ENCODE measurements around the gene CD27.

Gene CD27

GRCh38 chr12:6434205-6435140 is 10.3 kb upstream of the CD27 start:
- in situ Hi-C loops (cut with HindIII; ENCODE audit: low sequenced_read_pairs), result no loop called here

GRCh38 chr12:6435961-6436715 is 8.6 kb upstream of the CD27 start:
- in situ Hi-C loops (cut with HindIII; ENCODE audit: low sequenced_read_pairs), result no loop called here

GRCh38 chr12:6437586-6437985 is 7.2 kb upstream of the CD27 start:
- in situ Hi-C loops (cut with HindIII; ENCODE audit: low sequenced_read_pairs), result no loop called here

GRCh38 chr12:6438345-6438744 is 6.4 kb upstream of the CD27 start:
- in situ Hi-C loops (cut with HindIII; ENCODE audit: low sequenced_read_pairs), result no loop called here

GRCh38 chr12:6440391-6440790 is 4.4 kb upstream of the CD27 start:
- in situ Hi-C loops (cut with HindIII; ENCODE audit: low sequenced_read_pairs), result no loop called here

- in situ Hi-C loops (cut with HindIII; ENCODE audit: low sequenced_read_pairs), result no loop called here
These were observed 1.9 kb upstream of the CD27 start for GRCh38 chr12:6442836-6443235.

GRCh38 chr12:6443361-6443983 is 1.3 kb upstream of the CD27 start:
- in situ Hi-C loops (cut with HindIII; ENCODE audit: low sequenced_read_pairs), result no loop called here

- in situ Hi-C loops (cut with HindIII; ENCODE audit: low sequenced_read_pairs), result no loop called here
These were observed 724 bp upstream of the CD27 start for GRCh38 chr12:6444031-6444430.

- in situ Hi-C loops (cut with HindIII; ENCODE audit: low sequenced_read_pairs), result no loop called here
These were observed 5.5 kb downstream of the CD27 start for GRCh38 chr12:6450091-6450868.

- in situ Hi-C loops (cut with HindIII; ENCODE audit: low sequenced_read_pairs), result no loop called here
These were observed 6.2 kb downstream of the CD27 start for GRCh38 chr12:6450869-6451347.

GRCh38 chr12:6451348-6452244 is 6.8 kb downstream of the CD27 start, which contains the start of gene TAPBPL:
TAPBPL (plus strand) TSS chr12:6452042; CDS start chr12:6452249, 207 bp downstream.
- in situ Hi-C loops (cut with HindIII; ENCODE audit: low sequenced_read_pairs), result no loop called here

- in situ Hi-C loops (cut with HindIII; ENCODE audit: low sequenced_read_pairs), result no loop called here
These were observed 7.6 kb downstream of the CD27 start for GRCh38 chr12:6452245-6452943.

- in situ Hi-C loops (cut with HindIII; ENCODE audit: low sequenced_read_pairs), result no loop called here
These were observed 8.3 kb downstream of the CD27 start for GRCh38 chr12:6452944-6453630.

GRCh38 chr12:6457220-6457945 is 12.6 kb downstream of the CD27 start:
- in situ Hi-C loops (cut with HindIII; ENCODE audit: low sequenced_read_pairs), result no loop called here

GRCh38 chr12:6458281-6459003 is 13.7 kb downstream of the CD27 start:
- in situ Hi-C loops (cut with HindIII; ENCODE audit: low sequenced_read_pairs), result no loop called here

GRCh38 chr12:6459004-6459337 is 14.2 kb downstream of the CD27 start:
- in situ Hi-C loops (cut with HindIII; ENCODE audit: low sequenced_read_pairs), result no loop called here

GRCh38 chr12:6460751-6461371 is 16.1 kb downstream of the CD27 start:
- in situ Hi-C loops (cut with HindIII; ENCODE audit: low sequenced_read_pairs), result no loop called here
